Motor neuron (in vitro differentiated cells): ENCODE data around the gene PDE10A. TPM values are rescaled to one million over a fixed set of nuclear protein-coding genes. Genes with fewer than 3 reads are reported as not detected.

Experiments used
- ATAC-seq, 8 experiments: fragments of 200-7000 bp; cut with Tn5 transposase; replicated peaks in 6 of 8; 2 replicates each; pipeline ENCODE4 v1.8.0; 2021; ENCODE audit warnings: mild to moderate bottlenecking in 8 of 8, moderate library complexity in 8 of 8
- H3K27ac ChIP-seq, 2 donors: fragments of 250-450 bp; sonication (Bioruptor Pico); 2 replicates each; pipeline ENCODE4 v1.9.0; 2021; ENCODE audit warnings: antibody characterized with exemption in 2 of 2, mild to moderate bottlenecking in 2 of 2, moderate library complexity in 1 of 2
- H3K4me1 ChIP-seq, 2 donors: fragments of 250-450 bp; sonication (Bioruptor Pico); replicated peaks in 1 of 2; 2 replicates each; pipeline ENCODE4 v1.6.1; 2021; ENCODE audit warnings: antibody characterized with exemption in 2 of 2, mild to moderate bottlenecking in 2 of 2, moderate library complexity in 1 of 2
- H3K4me3 ChIP-seq, 5 donors: fragments of 250-450 bp; sonication (Bioruptor Pico); 2 replicates each; pipeline ENCODE4 v1.9.0; 2021; ENCODE audit warnings: antibody characterized with exemption in 5 of 5, mild to moderate bottlenecking in 5 of 5, moderate library complexity in 4 of 5
- WGBS, 10 experiments: fragments of 450-650 bp; shearing (Covaris generic); methylation state at CpG; one replicate each; pipeline ENCODE4 v1.0.0; 2022; 5-methylcytosine and 5-hydroxymethylcytosine counted together
- in situ Hi-C, 9 experiments: fragments of 400-800 bp; cut with MboI; loops; one replicate each; pipeline ENCODE4 v1.15.0; 2021; ENCODE audit warnings: low sequenced_read_pairs in 9 of 9, low pct_unique_long_range_greater_than_20kb in 2 of 9; ENCODE audit not compliant: unreplicated experiment in 9 of 9
- total RNA-seq, 8 experiments: library from RNA; unstranded; fragments of 300-600 nt; gene quantifications; 2 replicates each; pipeline versions ENCODE4 v1.2.3 to v1.2.4, GENCODE V29; 2022

PDE10A gene
- total RNA-seq, 8 experiments from 2014 or later = 1.0 to 15.4 (median 14.5) TPM

DNA sequence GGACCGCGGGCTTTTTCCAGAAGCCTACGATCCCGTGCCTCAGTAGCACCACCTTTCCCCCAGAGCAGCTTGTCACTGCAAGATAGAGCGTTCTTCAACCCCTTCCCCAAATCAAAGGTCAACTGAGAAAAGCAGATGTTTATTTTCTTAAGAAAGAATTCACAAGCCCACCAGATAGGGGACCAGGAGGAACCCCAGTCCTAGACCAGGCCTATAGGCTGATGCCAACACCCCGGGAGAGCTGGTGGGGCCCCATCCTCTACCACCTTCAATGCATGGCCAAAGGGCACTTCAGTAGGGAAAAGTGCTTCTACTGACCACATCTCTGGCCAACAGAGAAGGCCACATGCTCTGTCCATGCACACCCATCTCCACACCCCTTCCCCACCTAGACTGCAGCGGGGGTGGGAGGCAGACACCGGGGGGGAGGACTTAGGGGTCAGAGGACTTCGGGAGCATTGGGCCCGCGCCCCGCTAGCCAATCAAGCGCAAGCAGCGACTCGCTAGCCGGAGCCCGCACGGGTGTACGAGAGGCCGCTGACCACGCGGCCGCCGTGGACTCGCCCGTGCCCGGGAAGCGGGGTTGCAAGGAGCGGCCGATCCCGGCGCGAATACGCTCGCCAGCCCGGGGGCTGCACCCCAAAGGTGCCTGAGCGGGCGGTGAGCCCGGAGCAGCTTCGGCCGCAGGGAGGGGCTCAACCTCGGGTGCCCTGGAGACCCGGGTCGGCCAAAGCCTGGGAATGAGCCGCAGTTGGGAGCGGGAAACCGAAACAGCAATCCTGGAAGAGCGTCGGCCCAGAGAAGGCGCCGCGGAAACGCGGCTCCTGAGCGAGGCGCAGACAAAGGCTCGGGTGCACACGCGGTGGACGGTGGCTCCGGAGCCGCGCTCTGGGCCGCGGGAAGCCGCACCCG lies 2.8 kb downstream of the PDE10A start:
- H3K4me1 ChIP-seq = peaks cover 17 to 22% of the 10 kb centered on the region in 2 donors
- H3K4me3 ChIP-seq = peak overlapping the region; percentile 62 to 99 (median 80)
- in situ Hi-C loops = no loop called here
- peak overlapping the region in 1 of 2 donors; percentile 69 for H3K27ac ChIP-seq
- peak in 6 of 8 experiments; percentile 18 to 30 (median 22) for ATAC-seq
- WGBS, 10 experiments = 0 to 100% (median 20%) methylated on average over 1 to 4 of the region's 67 CpGs; no CpG with 5 or more reads in 3 of the 10 experiments

DNA sequence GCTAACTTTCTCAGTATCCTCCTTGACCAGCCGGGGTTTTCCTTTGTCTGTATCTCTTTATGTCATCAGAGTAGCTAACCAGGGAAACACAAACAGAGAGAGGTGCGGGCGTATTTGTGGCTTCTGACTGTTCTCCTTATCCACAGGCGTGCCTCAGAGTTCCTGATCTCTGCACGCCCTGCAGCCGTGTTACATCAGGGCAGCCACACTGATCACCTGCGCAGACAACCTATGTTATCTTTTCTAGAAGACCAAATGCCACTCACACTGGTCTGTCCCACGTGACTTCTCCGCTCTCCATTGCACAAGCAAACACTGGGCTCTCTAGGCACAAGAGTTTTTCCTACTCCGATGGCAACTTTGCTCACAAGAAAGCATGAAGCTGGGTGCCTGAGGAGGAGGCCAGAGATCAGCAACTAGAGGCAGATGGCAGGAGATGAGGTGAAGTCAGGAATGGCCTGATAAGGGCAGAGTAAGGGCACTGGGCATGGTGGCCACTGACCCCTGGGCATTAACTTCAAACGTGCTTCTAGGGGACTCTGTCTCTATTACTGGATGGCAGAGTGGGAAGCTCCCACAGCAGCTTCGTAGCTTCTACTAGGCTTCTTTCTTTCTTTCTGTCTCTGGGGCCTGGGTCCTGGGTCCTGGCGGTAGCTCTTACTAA lies 4.5 kb downstream of the PDE10A start:
- 40 to 100% (median 86%) methylated on average over 1 to 12 of the region's 13 CpGs; no CpG with 5 or more reads in 1 of the 10 experiments for WGBS, 10 experiments

DNA sequence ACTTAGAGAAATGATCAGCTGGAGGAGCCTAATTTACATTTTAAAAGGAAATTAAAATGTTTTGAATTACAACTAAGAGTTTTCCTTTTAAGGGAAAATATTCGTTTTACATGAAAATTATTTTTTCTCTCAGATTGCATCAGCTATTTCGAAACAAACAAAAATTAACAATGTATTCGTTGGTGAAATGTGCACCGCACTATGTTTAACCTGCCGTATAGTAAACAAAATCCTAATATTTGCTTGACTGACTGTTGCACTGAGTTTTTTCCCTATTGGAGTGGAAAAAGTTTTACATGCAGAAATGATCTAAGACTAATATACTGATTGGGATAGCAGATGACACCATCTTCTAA lies 5.7 kb downstream of the PDE10A start:
- in situ Hi-C loops = no loop called here
- 59 to 89% (median 70%) methylated on average over 4 to 5 of the region's 5 CpGs for WGBS, 10 experiments

More for the DNA sequence above, 4.5 kb downstream of the PDE10A start:
- H3K4me1 ChIP-seq = peaks cover 9 to 10% of the 10 kb centered on the region in 2 donors
- H3K27ac ChIP-seq = no peak overlapping the region
- in situ Hi-C loops = no loop called here
- no peak for ATAC-seq
- no peak overlapping the region for H3K4me3 ChIP-seq

DNA sequence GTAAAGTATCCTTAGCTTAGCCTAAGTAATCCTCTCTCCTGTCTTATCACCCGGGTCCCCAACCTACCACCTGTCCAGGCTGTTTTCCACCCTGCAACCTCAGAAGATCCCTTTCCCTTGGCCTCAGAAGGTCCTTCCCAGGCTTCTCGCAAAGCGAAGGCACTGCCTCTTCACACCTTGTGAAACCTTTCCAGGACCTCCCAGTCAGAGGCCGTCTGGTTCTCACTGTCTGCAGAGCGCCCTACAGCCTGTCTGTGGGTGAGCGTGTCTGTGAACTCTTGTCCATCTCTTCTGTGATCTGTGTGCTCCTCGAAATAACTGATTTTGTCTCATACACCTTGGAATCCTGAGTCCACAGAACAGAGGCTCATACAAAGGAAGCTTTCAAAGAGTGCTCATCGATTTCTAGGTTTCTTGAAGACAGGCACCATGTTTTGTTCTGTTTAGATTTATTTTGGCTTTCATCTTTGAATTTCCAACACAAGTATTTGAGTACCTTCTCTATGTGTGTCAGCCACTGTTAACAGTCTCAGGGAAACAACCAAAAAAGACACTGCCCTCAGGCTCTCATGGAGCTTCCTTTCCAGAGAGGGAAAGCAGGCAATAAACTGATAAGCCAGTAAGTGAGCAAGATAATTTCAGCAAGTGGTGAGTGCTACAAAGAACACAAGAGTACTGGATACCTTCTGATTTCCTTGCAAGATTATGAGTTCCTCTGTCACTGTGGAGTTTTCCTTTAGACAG lies 6.3 kb downstream of the PDE10A start:
- no peak for ATAC-seq
- in situ Hi-C loops = no loop called here
- Histone ChIP-seq H3K4me1 (peaks cover 9 to 10% of the 10 kb centered on the region in 2 donors), H3K4me3 (no peak overlapping the region), H3K27ac (no peak overlapping the region)
- 2 to 100% (median 87%) methylated on average over 1 to 7 of the region's 8 CpGs; no CpG with 5 or more reads in 1 of the 10 experiments for WGBS, 10 experiments

More for the DNA sequence above, 5.7 kb downstream of the PDE10A start:
- Histone ChIP-seq H3K27ac (no peak overlapping the region), H3K4me3 (no peak overlapping the region), H3K4me1 (peaks cover 9 to 10% of the 10 kb centered on the region in 2 donors)
- no peak for ATAC-seq

DNA sequence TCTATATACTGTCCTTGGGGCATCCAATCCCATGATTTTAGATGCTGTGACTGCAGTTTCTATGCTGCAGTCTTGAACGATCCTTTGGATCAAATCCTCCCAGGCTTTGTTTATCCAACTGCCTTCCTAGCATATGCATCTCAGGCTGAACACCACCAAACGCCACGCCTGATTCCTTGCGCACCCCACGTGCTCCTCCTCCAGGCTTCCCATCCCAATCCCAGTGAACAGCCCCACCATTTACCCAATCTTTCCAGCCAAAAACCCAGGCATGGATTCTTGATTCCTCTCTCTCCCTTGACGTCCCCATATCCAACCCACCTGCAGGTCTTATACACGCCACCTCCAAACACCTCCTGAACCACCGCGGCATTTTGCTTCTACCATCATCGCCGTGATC lies 7.8 kb downstream of the PDE10A start:
- ATAC-seq = no peak
- no peak overlapping the region for H3K4me3 ChIP-seq
- peaks cover 9% of the 10 kb centered on the region in 2 donors for H3K4me1 ChIP-seq
- in situ Hi-C loops = no loop called here
- H3K27ac ChIP-seq = no peak overlapping the region
- 17 to 100% (median 89%) methylated on average over 2 to 9 of the region's 11 CpGs; no CpG with 5 or more reads in 1 of the 10 experiments for WGBS, 10 experiments

DNA sequence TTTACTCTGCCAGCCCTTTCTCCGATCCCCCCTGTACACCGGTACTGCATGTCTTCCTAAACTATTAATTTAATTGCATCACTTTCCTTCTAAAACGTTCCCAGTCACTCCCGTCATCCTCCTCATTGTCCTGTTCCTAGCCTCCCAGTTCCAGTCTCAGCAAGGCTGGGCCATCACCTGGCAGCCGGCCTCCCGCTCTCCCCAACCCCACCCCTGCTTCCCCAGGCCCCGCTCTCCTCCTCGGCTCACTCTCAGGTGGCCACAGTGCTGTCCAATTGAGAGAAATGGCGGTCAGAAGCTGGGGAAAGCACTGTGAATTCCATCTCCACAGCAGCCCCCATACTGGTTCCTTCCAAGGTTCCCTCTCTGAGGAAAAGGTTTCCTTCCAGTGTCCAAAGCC lies 8.9 kb downstream of the PDE10A start:
- in situ Hi-C loops = no loop called here
- Histone ChIP-seq H3K4me3 (no peak overlapping the region), H3K4me1 (peaks cover 9 to 10% of the 10 kb centered on the region in 2 donors), H3K27ac (no peak overlapping the region)
- WGBS, 10 experiments = 60 to 100% (median 100%) methylated on average over 1 to 4 of the region's 9 CpGs; no CpG with 5 or more reads in 3 of the 10 experiments
- ATAC-seq = no peak

DNA sequence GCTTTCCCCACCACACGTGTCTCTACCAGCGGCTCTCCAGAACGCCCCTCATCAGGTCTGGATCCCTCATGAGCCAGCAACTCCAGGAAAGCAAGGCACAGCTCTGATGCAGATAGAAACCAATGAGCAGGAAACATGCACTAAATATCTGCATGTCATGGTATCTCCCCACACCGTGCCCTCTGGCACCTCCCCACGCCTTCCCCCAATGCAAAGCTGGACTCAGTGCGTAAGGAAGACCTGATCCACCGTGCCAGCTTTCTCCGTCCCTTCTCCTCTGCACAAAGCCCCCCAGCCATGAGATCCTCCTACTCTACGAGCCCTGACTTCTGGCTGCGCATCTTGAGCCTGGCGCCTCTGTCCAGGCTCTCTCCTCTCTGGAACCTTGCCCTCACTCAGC lies 9.4 kb downstream of the PDE10A start:
- no peak for ATAC-seq
- Histone ChIP-seq H3K27ac (no peak overlapping the region), H3K4me1 (peaks cover 9 to 10% of the 10 kb centered on the region in 2 donors), H3K4me3 (no peak overlapping the region)
- WGBS, 10 experiments = 20 to 100% (median 87%) methylated on average over 1 to 3 of the region's 11 CpGs; no CpG with 5 or more reads in 6 of the 10 experiments
- in situ Hi-C loops = no loop called here

DNA sequence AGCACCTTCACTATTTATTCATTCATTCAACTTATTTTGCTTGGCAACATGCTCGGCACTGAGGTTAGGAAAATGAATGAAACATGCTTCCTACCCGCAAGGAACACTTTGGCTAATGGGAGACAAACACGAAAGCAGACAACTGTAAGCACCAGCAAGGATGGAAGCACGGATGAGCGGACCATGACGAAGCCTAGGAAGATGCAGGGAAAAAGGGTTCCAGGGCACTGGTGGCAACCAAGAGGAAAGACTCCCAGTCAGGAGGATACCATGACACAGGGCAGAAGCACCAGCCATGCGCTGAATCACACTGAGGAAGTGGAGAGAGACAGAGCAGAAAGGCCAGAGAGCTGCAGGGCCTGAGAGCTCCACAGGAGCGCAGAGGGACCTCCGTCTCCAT lies 9.8 kb downstream of the PDE10A start:
- 38 to 100% (median 87%) methylated on average over 1 to 7 of the region's 9 CpGs; no CpG with 5 or more reads in 1 of the 10 experiments for WGBS, 10 experiments
- no peak overlapping the region for H3K4me3 ChIP-seq
- no peak overlapping the region for H3K27ac ChIP-seq
- peaks cover 9 to 10% of the 10 kb centered on the region in 2 donors for H3K4me1 ChIP-seq
- ATAC-seq = peak in 1 of 8 experiments; percentile 12
- in situ Hi-C loops = no loop called here

DNA sequence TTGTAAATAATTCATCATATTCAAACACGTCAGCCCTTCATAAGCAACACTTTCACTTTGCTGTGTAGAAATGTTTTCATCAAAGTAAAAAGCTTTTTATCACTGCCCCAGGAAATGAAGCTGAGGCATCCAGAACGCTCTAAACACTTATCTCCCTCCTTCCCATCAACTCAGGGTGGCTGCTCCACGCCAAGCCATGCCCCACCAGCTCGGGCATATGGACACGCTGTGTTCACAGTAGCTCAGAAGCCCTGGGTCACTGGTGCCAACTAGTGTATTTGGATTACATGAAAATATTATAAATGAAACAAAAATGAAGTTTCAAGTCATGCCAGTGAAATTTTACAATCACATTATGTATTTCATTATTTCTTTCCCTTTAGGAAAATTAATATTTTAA lies 10.3 kb downstream of the PDE10A start:
- in situ Hi-C loops = no loop called here

DNA sequence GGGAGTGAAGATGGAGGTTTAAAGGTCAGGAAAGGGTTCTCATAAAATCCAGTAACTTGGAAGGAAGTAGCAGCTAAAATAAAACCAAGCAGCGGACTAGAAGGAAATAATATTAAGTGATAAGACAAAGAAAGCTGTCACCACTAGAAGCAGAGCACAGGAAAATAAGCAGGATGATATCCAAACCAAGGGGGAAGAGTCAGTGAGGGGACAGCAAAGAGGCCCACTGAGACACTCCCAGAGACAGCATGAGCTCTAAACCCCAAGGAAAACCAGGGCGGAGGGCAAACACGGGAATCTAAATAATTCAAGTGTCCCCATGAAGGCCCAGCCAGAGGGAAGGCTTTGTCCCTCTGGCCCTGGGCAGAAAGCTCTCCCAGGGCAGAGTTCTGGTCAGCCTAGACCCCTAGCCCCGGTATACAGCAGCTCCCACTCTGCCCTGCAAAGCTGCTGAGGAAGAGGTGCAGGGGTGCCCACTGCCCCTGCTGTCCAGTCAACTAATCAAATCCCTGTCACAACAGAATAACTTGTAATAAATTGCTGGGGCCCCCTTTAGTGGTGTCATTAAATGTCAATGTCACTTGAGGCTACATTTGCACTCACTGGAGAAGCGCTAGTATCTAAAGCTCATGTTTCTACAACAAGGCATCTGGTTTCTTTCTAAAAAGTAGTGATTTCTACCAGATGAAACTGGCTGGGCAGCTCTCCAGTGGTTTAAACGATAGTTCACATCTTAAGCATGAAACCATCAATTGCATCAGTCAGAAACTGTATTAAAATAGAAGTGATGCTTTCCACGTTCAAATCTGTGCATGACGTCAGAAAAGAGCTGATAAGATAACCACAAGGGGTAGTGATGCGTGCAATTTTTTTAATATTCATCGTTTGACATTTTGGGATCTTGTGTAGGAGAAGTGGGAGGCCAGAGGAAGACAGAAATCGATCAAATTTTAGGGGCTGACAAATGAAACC lies 13.6 kb downstream of the PDE10A start:
- peak in 5 of 8 experiments; percentile 79 to 92 (median 88) for ATAC-seq
- Histone ChIP-seq H3K27ac (no peak overlapping the region), H3K4me1 (peaks cover 9 to 10% of the 10 kb centered on the region in 2 donors), H3K4me3 (no peak overlapping the region)
- in situ Hi-C loops = no loop called here
- 10 to 83% (median 68%) methylated on average over 2 to 10 of the region's 11 CpGs for WGBS, 10 experiments

More for the DNA sequence above, 10.3 kb downstream of the PDE10A start:
- ATAC-seq = no peak
- H3K4me1 ChIP-seq = peaks cover 9 to 10% of the 10 kb centered on the region in 2 donors
- no peak overlapping the region for H3K4me3 ChIP-seq
- WGBS, 10 experiments = 0 to 100% (median 92%) methylated on average over 1 to 5 of the region's 5 CpGs; no CpG with 5 or more reads in 1 of the 10 experiments
- H3K27ac ChIP-seq = no peak overlapping the region

DNA sequence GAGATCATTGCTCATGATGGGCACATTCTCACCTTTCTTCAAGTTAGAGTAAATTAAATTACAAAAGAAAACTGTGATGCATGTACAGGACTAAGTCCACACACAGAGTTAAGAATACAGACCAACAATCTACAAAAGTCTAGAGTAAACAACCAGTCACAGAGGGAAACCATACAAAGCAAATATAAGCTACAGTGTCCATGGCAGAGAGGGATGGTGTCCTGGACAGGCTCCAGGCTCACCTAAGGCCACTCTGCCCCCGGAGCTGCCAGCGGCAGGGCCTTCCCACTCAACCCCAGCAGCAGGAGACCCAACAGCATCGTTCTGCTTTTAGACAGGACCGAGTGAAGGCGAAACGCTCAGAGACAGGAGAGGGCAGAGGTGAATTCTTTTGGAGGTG lies 16.0 kb downstream of the PDE10A start:
- no peak overlapping the region for H3K27ac ChIP-seq
- in situ Hi-C loops = no loop called here
- H3K4me1 ChIP-seq = peaks cover 9 to 10% of the 10 kb centered on the region in 2 donors
- WGBS, 10 experiments = 10 to 100% (median 57%) methylated on average over 1 to 6 of the region's 6 CpGs; no CpG with 5 or more reads in 5 of the 10 experiments
- peak in 1 of 8 experiments; percentile 58 for ATAC-seq
- no peak overlapping the region for H3K4me3 ChIP-seq

DNA sequence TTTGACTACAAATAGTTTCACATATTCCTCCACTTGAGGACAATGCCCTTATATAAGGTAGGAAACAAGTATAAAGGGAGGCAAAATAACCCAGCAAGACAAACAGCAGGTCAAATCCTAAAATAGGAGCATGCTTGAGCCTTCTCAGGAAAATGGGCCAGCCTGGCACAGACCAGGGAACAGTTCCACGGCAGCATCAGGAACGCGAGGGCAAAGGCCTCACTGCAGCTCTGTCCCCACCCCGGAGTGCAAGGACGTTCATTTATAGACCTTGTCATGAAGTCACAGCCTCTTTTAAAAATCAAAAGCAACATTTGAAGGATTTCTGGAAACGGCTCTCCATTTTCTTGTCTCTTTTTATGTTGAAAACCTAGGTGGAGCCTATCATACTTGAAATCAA lies 17.1 kb downstream of the PDE10A start:
- ATAC-seq = no peak
- no peak overlapping the region for H3K4me3 ChIP-seq
- peaks cover 9 to 10% of the 10 kb centered on the region in 2 donors for H3K4me1 ChIP-seq
- no peak overlapping the region for H3K27ac ChIP-seq
- WGBS, 10 experiments = 0 to 100% (median 82%) methylated on average over 1 to 6 of the region's 6 CpGs; no CpG with 5 or more reads in 3 of the 10 experiments
- in situ Hi-C loops = no loop called here
